ENCODE data around the gene SLC28A3. TPM values are rescaled to one million over a fixed set of nuclear protein-coding genes. Genes with fewer than 3 reads are reported as not detected.
"Not testable (repeated sequence)": the region's sequence is repeated elsewhere in the genome, so short reads cannot be mapped to it uniquely, and the experiment has no call there.

SLC28A3 gene
- total and polyA plus RNA-seq, 2 donors from 2014 or later: 1.0 TPM; not detected in 1

DNA sequence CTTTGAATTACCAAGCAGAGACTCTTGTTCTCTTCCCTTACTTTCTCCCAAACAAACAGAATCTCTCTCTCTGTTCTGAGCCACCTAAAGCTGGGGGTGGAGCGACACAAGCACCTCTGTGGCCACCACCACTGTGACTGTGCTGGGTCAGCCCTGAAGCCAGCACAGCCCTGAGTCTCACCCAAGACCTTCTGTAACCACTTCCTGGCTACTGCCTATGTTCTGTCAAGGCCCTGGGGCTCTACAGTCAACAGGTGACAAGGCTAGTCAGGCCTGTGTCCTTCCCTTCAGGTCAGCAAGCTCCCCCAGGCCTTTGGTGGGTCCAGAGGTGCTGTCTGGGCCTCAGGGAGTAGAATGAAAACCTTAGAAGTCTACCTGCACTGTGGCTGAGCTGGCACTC lies 26.1 kb upstream of the SLC28A3 start:
- TF ChIP-seq, protein P1, sequence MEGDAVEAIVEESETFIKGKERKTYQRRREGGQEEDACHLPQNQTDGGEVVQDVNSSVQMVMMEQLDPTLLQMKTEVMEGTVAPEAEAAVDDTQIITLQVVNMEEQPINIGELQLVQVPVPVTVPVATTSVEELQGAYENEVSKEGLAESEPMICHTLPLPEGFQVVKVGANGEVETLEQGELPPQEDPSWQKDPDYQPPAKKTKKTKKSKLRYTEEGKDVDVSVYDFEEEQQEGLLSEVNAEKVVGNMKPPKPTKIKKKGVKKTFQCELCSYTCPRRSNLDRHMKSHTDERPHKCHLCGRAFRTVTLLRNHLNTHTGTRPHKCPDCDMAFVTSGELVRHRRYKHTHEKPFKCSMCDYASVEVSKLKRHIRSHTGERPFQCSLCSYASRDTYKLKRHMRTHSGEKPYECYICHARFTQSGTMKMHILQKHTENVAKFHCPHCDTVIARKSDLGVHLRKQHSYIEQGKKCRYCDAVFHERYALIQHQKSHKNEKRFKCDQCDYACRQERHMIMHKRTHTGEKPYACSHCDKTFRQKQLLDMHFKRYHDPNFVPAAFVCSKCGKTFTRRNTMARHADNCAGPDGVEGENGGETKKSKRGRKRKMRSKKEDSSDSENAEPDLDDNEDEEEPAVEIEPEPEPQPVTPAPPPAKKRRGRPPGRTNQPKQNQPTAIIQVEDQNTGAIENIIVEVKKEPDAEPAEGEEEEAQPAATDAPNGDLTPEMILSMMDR (IDR thresholded peaks at IDR 0.05; ENCODE audit: borderline replicate concordance, extremely low read depth, insufficient read depth): no peak
- no peaks in the 10 kb centered on the region for H3K27me3 ChIP-seq (ENCODE audit: control insufficient read depth, insufficient read depth, low read length)
- no peaks in the 10 kb centered on the region for H3K4me1 ChIP-seq (ENCODE audit: control insufficient read depth in 2 of 3, insufficient read depth in 2 of 3, low read depth in 1 of 3, low read length in 3 of 3)
- H3K36me3 ChIP-seq (ENCODE audit: control insufficient read depth in 2 of 3, insufficient read depth in 3 of 3, low read length in 3 of 3): no peaks in the 10 kb centered on the region
- no peak overlapping the region for H3K9ac ChIP-seq (ENCODE audit: low read length in 3 of 3)
- no peak for DNase-seq
- no peak overlapping the region for H3K27ac ChIP-seq (ENCODE audit: low read depth in 2 of 2, low read length in 2 of 2)
- no peak for FAIRE-seq
- intact Hi-C loops (cut with DNase I): no loop called here
- no peak overlapping the region for H3K4me3 ChIP-seq (ENCODE audit: low read length in 3 of 3)
- no peaks in the 10 kb centered on the region for H3K9me3 ChIP-seq (ENCODE audit: control insufficient read depth in 2 of 3, insufficient read depth in 1 of 3, low read length in 3 of 3)

DNA sequence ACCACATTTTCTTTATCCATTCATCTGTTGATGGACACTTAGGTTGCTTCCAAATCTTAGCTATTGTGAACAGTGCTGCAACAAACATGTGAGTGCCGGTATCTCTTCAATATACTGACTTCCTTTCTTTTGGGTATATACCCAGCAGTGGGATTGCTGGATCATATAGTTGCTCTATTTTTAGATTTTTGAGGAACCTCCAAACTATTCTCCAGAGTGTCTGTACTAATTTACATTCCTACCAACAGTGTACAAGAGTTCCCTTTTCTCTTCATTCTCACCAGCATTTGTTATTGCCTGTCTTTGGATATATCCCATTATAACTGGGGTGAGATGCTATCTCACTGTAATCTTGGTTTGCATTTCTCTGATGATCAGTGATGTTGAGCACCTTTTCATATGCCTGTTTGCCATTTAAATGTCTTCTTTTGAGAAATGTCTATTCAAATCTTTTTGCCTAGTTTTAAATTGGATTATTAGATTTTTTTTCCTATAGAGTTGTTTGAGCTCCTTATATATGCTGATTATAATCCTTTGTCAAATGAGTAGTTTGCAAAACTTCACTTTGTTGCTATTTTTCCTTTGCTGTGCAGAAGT lies 24.4 kb upstream of the SLC28A3 start:
- H3K4me1 ChIP-seq (ENCODE audit: control insufficient read depth in 2 of 3, insufficient read depth in 2 of 3, low read depth in 1 of 3, low read length in 3 of 3); intact Hi-C loops (cut with DNase I); FAIRE-seq; H3K9ac ChIP-seq (ENCODE audit: low read length in 3 of 3); H3K36me3 ChIP-seq (ENCODE audit: control insufficient read depth in 2 of 3, insufficient read depth in 3 of 3, low read length in 3 of 3); DNase-seq; H3K9me3 ChIP-seq (ENCODE audit: control insufficient read depth in 2 of 3, insufficient read depth in 1 of 3, low read length in 3 of 3); H3K27me3 ChIP-seq (ENCODE audit: control insufficient read depth, insufficient read depth, low read length); H3K27ac ChIP-seq (ENCODE audit: low read depth in 2 of 2, low read length in 2 of 2); H3K4me3 ChIP-seq (ENCODE audit: low read length in 3 of 3): not testable (repeated sequence)

DNA sequence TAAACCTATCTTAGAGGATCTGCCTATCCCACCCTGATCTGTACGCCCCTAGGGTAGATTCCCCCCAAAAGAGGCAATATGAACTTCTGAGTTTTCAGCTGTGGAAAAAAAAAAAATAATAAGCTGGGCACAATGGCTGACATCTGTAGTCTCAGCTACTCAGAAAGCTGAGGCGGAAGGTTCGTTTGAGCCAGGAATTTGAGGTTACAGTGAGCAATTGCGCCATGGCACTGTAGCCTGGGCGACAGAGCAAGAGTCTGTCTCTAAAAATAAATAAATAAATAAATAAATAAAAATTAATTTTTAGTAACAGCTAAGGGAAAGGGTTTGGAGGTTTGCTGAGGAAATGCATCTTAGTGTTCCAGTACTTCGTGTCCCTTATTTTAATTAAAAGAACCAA lies 21.1 kb upstream of the SLC28A3 start:
- Histone ChIP-seq H3K27ac (ENCODE audit: low read depth in 2 of 2, low read length in 2 of 2) (no peak overlapping the region), H3K27me3 (ENCODE audit: control insufficient read depth, insufficient read depth, low read length) (no peaks in the 10 kb centered on the region), H3K36me3 (ENCODE audit: control insufficient read depth in 2 of 3, insufficient read depth in 3 of 3, low read length in 3 of 3) (no peaks in the 10 kb centered on the region), H3K9me3 (ENCODE audit: control insufficient read depth in 2 of 3, insufficient read depth in 1 of 3, low read length in 3 of 3) (no peaks in the 10 kb centered on the region), H3K4me3 (ENCODE audit: low read length in 3 of 3) (no peak overlapping the region), H3K4me1 (ENCODE audit: control insufficient read depth in 2 of 3, insufficient read depth in 2 of 3, low read depth in 1 of 3, low read length in 3 of 3) (no peaks in the 10 kb centered on the region), H3K9ac (ENCODE audit: low read length in 3 of 3) (no peak overlapping the region)
- TF ChIP-seq, protein P1 (IDR thresholded peaks at IDR 0.05; ENCODE audit: borderline replicate concordance, extremely low read depth, insufficient read depth): no peak
- FAIRE-seq: no peak
- DNase-seq: no peak
- intact Hi-C loops (cut with DNase I): no loop called here

DNA sequence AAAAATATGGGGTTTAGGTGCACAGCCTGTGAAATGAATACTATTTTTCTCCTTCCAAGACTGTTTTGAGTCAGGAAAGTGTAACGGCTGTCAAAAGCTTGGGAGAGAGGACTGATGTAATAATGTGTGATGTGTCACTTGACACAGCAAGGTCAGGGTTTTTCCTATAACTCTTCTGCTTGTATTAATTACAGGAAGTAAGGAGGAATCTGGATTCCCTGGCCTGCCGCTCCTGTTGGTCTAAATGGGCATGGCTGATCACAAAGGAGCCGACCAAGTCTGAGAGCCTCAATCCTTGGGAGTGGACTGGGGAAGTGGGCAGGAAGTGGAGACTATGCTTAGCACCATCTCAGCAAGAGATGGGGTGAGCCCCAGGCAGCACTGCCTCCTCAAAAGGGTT lies 16.7 kb upstream of the SLC28A3 start:
- Histone ChIP-seq H3K27me3 (ENCODE audit: control insufficient read depth, insufficient read depth, low read length) (no peaks in the 10 kb centered on the region), H3K4me3 (ENCODE audit: low read length in 3 of 3) (no peak overlapping the region), H3K9ac (ENCODE audit: low read length in 3 of 3) (no peak overlapping the region), H3K9me3 (ENCODE audit: control insufficient read depth in 2 of 3, insufficient read depth in 1 of 3, low read length in 3 of 3) (no peaks in the 10 kb centered on the region), H3K27ac (ENCODE audit: low read depth in 2 of 2, low read length in 2 of 2) (no peak overlapping the region), H3K36me3 (ENCODE audit: control insufficient read depth in 2 of 3, insufficient read depth in 3 of 3, low read length in 3 of 3) (no peaks in the 10 kb centered on the region), H3K4me1 (ENCODE audit: control insufficient read depth in 2 of 3, insufficient read depth in 2 of 3, low read depth in 1 of 3, low read length in 3 of 3) (no peaks in the 10 kb centered on the region)
- no peak for FAIRE-seq
- DNase-seq: peak in 2 of 5 donors; percentile 27 to 40
- intact Hi-C loops (cut with DNase I): no loop called here
- TF ChIP-seq, protein P1 (IDR thresholded peaks at IDR 0.05; ENCODE audit: borderline replicate concordance, extremely low read depth, insufficient read depth): no peak

Data from kidney (tissue), 14 donors.